ENCODE data around the gene IGF2BP3.

DNA sequence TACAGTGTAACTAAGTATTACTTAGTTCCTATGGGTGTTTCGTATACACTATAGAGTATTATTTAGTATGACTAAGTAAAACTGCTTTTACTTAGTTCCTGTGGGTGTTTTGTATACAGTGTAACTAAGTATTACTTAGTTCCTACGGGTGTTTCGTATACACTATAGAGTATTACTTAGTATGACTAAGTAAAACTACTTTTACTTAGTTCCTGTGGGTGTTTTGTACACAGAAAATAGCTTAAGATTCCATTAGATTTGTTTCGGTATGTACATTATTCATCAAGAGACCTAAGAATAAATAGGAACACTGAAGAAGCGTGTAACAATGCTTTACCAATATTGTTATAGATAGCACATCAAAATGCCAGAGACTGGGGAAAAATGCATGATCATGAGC lies 25.0 kb downstream of the IGF2BP3 start:
- TF ChIP-seq, protein P1, sequence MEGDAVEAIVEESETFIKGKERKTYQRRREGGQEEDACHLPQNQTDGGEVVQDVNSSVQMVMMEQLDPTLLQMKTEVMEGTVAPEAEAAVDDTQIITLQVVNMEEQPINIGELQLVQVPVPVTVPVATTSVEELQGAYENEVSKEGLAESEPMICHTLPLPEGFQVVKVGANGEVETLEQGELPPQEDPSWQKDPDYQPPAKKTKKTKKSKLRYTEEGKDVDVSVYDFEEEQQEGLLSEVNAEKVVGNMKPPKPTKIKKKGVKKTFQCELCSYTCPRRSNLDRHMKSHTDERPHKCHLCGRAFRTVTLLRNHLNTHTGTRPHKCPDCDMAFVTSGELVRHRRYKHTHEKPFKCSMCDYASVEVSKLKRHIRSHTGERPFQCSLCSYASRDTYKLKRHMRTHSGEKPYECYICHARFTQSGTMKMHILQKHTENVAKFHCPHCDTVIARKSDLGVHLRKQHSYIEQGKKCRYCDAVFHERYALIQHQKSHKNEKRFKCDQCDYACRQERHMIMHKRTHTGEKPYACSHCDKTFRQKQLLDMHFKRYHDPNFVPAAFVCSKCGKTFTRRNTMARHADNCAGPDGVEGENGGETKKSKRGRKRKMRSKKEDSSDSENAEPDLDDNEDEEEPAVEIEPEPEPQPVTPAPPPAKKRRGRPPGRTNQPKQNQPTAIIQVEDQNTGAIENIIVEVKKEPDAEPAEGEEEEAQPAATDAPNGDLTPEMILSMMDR (IDR thresholded peaks at IDR 0.05; ENCODE audit: extremely low read depth in 1 of 2, insufficient read depth in 1 of 2, low read depth in 1 of 2, low read length in 2 of 2) = no peak
- TF ChIP-seq POLR2A (IDR thresholded peaks at IDR 0.05; ENCODE audit: low read depth, low read length) = no peak
- TF ChIP-seq, protein P2, sequence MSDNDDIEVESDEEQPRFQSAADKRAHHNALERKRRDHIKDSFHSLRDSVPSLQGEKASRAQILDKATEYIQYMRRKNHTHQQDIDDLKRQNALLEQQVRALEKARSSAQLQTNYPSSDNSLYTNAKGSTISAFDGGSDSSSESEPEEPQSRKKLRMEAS (IDR thresholded peaks at IDR 0.05; ENCODE audit: insufficient read depth, insufficient read length) = no peak
- no peak for TF ChIP-seq EZH2 (IDR thresholded peaks at IDR 0.05; ENCODE audit: borderline replicate concordance, low read depth, low read length, severe bottlenecking)
- TF ChIP-seq JUN (IDR thresholded peaks at IDR 0.05; ENCODE audit: borderline replicate concordance, insufficient read depth, insufficient read length, low read depth) = no peak
- TF ChIP-seq POLR2AphosphoS5 (IDR thresholded peaks at IDR 0.05; ENCODE audit: insufficient read depth, low read depth, low read length) = no peak
- TF ChIP-seq FOS (IDR thresholded peaks at IDR 0.05; ENCODE audit: borderline replicate concordance, insufficient read depth, low read length) = no peak
- no peak for TF ChIP-seq MYC (IDR thresholded peaks at IDR 0.05; ENCODE audit: low read depth, low read length)
- TF ChIP-seq GATA2 (IDR thresholded peaks at IDR 0.05; ENCODE audit: insufficient read depth, insufficient read length, low read depth, low read length) = no peak

All from endothelial cell of umbilical vein (primary cell).